NCI-H1694 treated with DMSO at 0.1 percent for 48 hours (cell line): ENCODE measurements around the gene FUZ.

ENCODE experiments used
- DNase-seq: peaks from one replicate; lab custom pipeline; 2025; lab: John Stamatoyannopoulos, UW

Gene FUZ

GRCh38 chr19:49807058-49807903 lies 5.8 kb downstream of the FUZ start:
- no peak for DNase-seq

- DNase-seq, result no peak
Observed at GRCh38 chr19:49806620-49806959, 6.5 kb downstream of the FUZ start.

GRCh38 chr19:49805822-49806619 lies 7.1 kb downstream of the FUZ start:
- no peak for DNase-seq

GRCh38 chr19:49803529-49803856 lies 9.6 kb downstream of the FUZ start:
- DNase-seq, result no peak

GRCh38 chr19:49802836-49803528 lies 10.1 kb downstream of the FUZ start:
- DNase-seq, result no peak

- peak; percentile 85 for DNase-seq
Observed at GRCh38 chr19:49801966-49802661, 11.0 kb downstream of the FUZ start.

GRCh38 chr19:49801401-49801888 lies 11.6 kb downstream of the FUZ start:
- DNase-seq, result no peak

- DNase-seq, result no peak
Observed at GRCh38 chr19:49800771-49801170, 12.3 kb downstream of the FUZ start.

- DNase-seq, result no peak
Observed at GRCh38 chr19:49799798-49800376, 13.2 kb downstream of the FUZ start.

GRCh38 chr19:49799271-49799797 lies 13.8 kb downstream of the FUZ start:
- no peak for DNase-seq

- DNase-seq, result no peak
Observed at GRCh38 chr19:49798574-49798973, 14.5 kb downstream of the FUZ start.

GRCh38 chr19:49795615-49796014 lies 17.5 kb downstream of the FUZ start:
- no peak for DNase-seq

- DNase-seq, result no peak
Observed at GRCh38 chr19:49793561-49793840, 19.6 kb downstream of the FUZ start.

GRCh38 chr19:49792829-49793560 lies 20.1 kb downstream of the FUZ start:
- no peak for DNase-seq

GRCh38 chr19:49791776-49792445 lies 21.2 kb downstream of the FUZ start:
- DNase-seq, result no peak

- DNase-seq, result no peak
Observed at GRCh38 chr19:49790866-49791265, 22.2 kb downstream of the FUZ start.

GRCh38 chr19:49788857-49789256 lies 24.2 kb downstream of the FUZ start:
- DNase-seq, result no peak

GRCh38 chr19:49787746-49788145 lies 25.3 kb downstream of the FUZ start:
- no peak for DNase-seq

GRCh38 chr19:49786376-49786820 lies 26.7 kb downstream of the FUZ start:
- no peak for DNase-seq

GRCh38 chr19:49782515-49782914 lies 30.6 kb downstream of the FUZ start:
- DNase-seq, result no peak
